ENCODE results near the gene FADS2.

Gene FADS2

DNA sequence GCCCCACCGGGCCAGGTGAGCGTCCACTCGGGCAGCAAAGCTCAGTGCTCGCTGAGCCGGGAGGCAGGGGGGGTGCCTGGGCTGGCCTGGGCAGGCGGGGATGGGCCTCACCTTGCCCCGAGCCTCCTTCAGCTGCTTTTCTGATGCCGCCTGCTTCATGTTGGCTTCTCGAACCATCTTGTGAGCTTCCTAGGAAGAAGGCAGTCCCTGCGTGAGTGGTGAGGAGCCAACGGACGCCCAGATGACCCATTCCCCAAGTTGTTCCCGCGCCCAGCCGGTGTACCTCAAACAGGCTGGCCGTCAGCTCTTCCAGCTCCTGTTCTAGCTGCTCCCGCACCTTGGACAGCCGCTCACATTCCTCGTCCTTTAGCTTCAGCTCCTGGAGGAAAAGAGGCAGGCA lies 79.2 kb downstream of the FADS2 start:
- no peak for DNase-seq (ENCODE audit: extremely low read depth, low read depth)
- H3K4me3 ChIP-seq (replicated peaks; ENCODE audit: low read depth, low read length): no peak overlapping the region
- TF ChIP-seq, protein P1, sequence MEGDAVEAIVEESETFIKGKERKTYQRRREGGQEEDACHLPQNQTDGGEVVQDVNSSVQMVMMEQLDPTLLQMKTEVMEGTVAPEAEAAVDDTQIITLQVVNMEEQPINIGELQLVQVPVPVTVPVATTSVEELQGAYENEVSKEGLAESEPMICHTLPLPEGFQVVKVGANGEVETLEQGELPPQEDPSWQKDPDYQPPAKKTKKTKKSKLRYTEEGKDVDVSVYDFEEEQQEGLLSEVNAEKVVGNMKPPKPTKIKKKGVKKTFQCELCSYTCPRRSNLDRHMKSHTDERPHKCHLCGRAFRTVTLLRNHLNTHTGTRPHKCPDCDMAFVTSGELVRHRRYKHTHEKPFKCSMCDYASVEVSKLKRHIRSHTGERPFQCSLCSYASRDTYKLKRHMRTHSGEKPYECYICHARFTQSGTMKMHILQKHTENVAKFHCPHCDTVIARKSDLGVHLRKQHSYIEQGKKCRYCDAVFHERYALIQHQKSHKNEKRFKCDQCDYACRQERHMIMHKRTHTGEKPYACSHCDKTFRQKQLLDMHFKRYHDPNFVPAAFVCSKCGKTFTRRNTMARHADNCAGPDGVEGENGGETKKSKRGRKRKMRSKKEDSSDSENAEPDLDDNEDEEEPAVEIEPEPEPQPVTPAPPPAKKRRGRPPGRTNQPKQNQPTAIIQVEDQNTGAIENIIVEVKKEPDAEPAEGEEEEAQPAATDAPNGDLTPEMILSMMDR (IDR thresholded peaks at IDR 0.05; ENCODE audit: low read depth, low read length, missing control alignments): no peak

DNA sequence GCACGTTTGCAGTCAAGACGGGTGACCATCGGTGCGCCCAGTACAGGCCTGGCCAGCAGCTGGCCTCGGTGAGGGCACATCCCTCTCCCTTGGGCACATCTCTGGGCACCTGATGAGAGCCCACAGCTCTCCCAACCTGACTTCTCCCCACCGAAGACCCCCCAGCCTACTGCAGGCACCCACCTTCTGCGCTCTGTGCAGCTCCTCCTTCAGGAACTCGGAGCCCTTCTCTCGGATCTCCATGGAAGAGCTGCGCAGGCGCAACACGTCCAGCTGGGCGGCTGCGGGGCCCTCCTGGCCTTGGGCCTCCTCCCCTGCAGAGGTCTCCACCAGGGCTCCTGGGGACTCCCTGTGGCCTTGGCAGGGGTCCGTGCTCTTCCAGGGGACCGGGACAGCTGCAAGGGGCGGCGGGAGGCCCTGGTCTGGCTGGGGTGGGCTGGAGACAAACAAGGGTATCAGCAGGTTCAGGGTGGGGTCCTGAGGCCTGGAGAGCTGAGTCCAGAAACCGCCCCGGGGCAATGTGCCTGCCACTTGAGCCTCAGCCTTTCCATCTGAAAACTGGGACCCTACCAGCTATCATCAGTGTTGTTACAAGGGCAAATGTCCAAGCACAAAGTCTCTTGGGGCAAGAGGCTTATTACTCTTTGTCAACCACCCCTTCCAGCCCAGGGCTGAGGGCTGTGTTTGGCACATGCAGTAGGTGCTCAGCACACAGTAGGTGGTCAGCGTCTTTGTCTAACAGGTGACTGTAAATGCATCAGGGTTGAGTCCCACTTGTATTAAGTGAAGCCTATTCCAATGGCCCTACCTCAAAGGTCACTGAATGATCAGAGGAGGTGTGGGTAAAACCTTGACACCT lies 80.0 kb downstream of the FADS2 start:
- TF ChIP-seq, protein P1 (IDR thresholded peaks at IDR 0.05; ENCODE audit: low read depth, low read length, missing control alignments): no peak
- no peak overlapping the region for H3K4me3 ChIP-seq (replicated peaks; ENCODE audit: low read depth, low read length)
- DNase-seq (ENCODE audit: extremely low read depth, low read depth): no peak

DNA sequence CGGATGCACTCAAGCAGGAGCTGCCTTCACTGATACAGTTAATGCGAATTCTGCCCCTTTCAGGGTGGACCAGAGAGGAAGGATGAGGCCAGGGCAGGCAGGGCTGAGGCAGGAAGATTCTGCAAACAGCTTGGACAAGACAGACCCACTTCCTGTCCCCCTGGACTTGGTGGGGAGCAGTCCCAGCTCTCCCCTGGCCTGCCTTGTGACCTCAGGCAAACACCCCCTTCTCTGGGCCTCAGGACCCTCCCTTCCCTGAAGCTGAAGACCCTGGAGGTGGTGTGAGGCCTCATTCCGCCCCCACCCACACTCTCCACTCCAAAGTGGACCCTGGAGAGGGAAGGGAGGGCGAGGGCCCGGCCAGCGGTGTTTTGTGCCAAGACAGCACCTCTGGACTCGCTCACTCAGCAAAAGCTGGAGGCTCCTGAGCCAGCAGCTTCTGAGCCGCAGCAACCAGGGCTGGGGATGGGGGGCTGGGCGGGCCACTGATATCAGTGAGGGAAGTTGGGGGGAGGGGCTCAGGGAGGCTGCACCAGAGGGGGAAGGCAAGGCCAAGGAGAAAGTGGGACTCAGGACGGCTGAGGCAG lies 80.7 kb downstream of the FADS2 start:
- no peak overlapping the region for H3K4me3 ChIP-seq (replicated peaks; ENCODE audit: low read depth, low read length)
- TF ChIP-seq, protein P1 (IDR thresholded peaks at IDR 0.05; ENCODE audit: low read depth, low read length, missing control alignments): no peak
- DNase-seq (ENCODE audit: extremely low read depth, low read depth): no peak

DNA sequence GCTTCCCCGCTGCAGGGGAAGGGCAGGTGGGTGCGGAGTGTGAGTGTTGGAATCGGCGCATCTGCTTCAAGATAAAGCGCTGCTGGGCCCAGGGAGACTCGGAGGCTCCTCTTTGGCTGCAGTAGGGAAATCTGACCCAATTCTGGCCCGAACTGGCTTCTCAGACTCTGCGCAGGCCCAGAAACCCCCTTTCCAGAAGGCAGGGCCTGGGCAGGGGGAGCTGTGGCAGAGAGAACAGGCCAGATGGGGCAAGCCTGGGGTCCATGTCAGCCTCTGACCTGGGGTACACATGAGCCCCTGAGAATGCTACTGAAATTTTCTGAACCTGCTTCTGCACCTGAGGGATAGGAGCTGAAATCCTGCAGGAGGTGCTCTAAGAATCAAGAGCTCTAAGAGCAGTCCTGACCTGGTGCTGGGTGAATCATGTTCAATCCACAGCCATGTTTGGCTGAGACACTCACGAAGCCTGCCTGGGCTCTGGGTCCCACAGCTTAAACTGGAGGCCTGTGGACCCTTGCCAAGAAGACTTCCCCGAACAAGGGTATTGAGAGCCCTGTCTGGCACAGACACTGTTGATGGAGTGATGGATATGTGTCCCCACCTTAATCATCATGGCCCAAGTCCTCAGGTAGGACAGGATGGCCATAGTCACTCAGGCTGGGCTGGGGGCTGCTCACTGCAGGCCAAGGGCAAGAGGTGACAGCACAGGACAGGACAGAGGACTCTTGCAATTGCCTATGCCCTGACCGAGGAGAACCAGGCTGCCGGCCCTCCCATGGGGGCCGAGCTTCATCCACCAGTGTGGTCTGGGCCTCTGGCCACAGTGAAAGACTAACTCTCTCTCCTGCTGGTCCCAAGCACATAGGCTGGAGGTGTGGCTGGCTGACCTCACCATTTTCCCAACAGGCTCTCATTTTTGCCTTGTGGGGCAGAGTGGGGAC lies 82.4 kb downstream of the FADS2 start:
- TF ChIP-seq, protein P1 (IDR thresholded peaks at IDR 0.05; ENCODE audit: low read depth, low read length, missing control alignments): no peak

DNA sequence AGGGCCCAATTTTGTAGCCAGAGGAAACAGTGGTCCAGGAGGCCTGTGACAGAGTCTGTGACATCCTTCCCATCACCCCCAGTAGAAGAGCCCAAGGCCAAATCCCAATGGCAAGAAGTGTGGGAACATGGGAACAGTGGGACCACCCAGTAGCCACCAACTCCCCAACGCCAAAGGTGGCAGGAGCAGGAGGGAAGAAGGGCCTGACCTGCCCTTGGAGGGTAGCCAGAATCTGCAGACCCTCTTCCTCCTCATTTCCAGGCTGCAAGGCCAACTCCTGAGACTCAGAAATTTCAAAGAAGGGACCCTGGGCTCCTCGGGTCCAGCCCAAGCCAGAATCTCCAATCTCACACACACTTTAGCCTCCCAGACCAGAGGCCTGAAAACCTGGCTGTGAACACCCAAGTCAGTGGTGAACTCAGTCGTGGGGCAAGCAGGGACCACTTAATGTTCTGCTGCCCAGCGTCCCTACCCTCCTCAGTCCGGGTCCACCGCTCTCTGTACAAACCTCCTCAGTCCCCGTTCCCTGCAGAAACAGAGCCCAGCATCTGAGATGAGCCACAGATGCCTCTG lies 83.1 kb downstream of the FADS2 start:
- H3K4me3 ChIP-seq (replicated peaks; ENCODE audit: low read depth, low read length): no peak overlapping the region
- no peak for DNase-seq (ENCODE audit: extremely low read depth, low read depth)
- TF ChIP-seq, protein P1 (IDR thresholded peaks at IDR 0.05; ENCODE audit: low read depth, low read length, missing control alignments): no peak

More for the DNA sequence above, 82.4 kb downstream of the FADS2 start:
- DNase-seq (ENCODE audit: extremely low read depth, low read depth): no peak
- H3K4me3 ChIP-seq (replicated peaks; ENCODE audit: low read depth, low read length): no peak overlapping the region

Data from HFF-Myc (cell line).